GF-D8 (cell line): ENCODE measurements around the gene GALNT17.
"Not testable (repeated sequence)": the region's sequence is repeated elsewhere in the genome, so short reads cannot be mapped to it uniquely, and the experiment has no call there.

Experiments
- DNase-seq: peaks from one replicate; lab custom pipeline; 2025; lab: John Stamatoyannopoulos, UW

Gene GALNT17

DNA sequence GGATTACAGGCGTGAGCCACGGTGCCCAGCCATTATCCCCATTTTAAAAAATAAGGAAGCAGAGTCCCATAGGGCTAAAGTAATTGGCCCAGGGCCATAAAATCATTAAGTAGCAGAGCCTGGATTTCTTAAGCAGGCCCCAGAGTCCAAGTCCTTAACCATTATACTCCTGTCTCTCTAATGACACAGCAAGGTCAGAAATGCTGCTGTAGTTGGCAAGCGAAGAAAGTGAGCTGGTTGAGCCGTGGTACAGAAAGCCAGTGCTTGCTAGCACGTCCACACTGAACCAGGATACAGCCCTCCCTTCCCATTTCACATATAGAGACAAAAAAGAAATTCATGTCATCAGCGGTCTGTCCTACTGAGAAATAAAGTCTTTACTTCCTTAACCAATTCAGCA lies 562.7 kb downstream of the GALNT17 start:
- no peak for DNase-seq

DNA sequence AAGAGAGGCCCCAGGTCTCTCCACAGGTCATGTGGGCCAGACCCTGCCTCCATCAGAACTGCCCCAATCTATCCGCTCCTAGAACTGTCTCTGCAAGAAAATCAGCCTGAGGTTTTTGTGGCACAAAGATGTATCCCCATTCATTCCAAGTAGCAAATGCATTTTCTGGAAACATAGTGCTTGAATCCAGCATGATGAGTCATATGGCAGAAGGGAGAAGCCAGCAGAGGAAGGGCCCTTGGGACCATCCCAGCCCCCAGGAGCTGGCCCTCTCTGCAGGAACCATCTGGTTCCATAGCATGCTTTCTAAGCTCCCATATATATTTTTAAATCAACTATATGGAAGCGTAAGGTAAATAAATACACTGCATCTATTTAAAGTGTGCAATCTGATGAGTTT lies 563.2 kb downstream of the GALNT17 start:
- no peak for DNase-seq

DNA sequence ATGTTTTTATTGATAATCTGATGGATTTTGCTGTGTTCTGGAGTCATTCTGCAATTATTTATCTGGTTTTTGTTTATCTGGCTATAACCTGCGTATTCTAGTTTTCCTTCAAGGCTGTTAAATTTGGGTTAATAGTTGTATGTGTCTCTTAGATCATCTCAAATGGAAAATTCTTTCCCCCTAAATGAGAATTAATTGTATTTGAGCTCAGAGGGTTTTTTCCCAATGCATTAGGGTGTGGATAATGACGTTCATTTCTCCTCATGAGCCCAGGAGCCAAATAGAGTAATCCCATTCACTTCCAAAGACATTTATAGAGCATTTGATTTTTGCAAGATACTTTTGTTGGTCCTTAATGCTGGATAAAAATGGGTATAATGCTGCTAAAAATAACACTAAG lies 564.6 kb downstream of the GALNT17 start:
- no peak for DNase-seq

DNA sequence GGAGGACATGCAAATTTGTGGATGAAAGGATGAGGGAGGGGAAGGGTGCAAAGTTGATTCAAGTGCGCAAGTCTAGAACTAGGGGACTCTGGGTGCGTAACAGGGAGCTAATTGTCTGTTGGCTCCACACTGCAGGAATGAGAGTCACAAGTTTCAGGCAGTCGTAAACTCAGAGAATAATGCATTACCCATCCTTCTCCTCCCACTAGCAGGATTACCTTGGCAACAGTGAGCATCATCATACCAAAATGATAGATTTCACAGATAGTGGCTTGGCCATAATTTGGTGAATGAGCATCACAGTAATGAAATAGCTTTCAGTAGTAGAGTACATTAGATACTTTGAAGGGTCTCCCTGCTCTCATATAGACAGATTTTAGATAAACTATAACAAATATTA lies 565.5 kb downstream of the GALNT17 start:
- no peak for DNase-seq

DNA sequence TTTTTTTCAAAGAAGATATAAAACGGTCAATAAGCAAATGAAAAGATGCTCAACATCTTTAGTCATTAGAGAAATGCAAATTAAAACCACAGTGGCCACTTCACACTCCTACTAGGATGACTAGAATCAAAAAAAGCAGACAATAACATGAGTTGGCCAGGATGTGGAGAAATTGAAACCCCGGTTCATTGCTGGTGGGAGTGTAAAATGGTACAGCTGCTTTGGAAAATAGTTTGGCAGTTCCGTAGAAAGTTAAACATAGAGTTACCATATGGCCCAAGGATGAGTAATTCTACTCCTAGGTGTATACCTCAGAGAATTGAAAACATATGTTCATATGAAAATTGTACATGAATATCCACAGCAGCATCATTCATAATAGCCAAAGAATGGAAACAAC lies 573.3 kb downstream of the GALNT17 start:
- DNase-seq = no peak

DNA sequence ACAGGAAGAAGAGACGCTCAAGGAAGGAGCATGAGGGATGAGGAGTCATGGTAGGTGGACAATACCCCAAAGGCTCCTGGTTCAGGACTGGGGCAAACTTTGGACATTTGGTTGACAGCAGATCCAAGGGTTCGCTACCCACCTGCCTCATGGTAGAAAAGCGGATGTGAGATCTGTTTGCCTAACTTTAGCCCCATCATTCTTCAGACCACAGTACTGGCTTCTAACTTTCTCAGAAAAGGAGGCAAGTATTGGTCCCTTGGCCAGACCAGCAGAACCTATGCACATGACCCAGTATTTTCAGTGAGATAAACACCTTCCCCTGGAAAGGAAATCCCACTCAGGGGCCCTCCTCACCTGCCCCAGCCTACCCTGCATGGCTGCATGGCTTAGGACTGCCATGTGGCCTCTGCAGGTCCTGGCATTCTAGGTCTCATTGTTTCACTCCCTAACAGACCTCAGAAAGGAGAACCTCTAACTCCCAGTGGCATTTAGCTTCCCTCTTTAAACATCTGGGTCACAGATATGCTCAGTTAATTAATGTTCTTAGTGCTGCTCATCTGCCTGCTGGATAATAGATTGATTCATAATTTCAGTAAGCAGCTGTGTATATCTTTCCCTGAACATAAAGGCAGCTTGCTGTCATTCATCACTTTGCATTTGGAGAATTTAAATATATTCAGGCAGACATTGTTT lies 574.1 kb downstream of the GALNT17 start:
- no peak for DNase-seq

DNA sequence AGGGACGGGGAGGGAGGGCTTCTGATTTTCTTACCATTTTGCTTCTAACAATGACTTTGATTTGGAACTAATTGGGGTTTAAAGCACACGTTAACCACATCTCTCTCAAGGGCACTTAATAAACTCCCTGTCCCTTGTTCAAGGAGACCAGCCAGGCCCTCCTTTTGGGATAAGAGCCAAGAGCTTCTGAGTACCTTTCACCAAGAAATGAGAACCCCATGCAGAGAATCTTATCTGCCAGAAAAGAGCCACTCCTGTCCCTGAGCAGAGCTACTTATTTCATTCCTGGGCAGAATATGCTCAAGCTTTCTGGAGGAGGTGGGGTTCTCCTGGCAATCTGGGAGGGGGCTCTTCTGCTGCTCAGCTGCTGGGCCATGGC lies 574.6 kb downstream of the GALNT17 start:
- DNase-seq = no peak

DNA sequence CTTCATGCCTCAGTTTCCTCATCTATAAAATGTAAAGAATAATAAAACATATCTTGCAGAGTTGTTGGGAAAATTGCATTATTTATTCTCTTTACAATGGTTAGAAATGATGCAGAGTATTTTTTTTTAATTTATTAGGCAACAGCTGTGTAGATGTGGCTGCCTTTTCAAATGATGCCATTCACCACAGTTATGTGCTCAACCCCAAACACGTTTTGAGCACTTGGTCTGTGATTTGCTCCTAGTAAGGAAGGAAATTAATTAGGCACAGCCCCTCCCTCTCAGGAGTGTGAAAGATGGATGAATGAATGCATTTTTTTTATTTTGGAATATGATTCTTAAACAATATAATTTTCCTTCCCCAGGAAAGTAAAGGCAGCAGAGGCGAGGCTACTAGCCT lies 575.1 kb downstream of the GALNT17 start:
- no peak for DNase-seq

DNA sequence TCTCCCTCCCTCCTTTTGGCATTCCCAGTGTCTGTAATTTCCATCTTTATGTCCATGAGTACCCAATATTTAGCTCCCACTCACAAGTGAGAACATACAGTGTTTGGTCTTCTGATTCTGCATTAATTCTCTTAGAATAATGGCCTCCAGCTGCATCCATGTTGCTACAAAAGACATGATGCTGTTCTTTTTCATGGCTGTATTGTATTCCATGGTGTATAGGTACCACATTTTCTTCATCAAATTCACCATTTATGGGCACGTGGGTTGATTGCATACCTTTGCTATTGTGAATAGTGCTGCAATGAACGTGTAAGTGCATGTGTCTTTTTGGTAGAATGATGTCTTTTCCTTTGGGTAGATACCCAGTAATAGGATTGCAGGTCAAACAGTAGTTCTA lies 576.8 kb downstream of the GALNT17 start:
- DNase-seq = no peak

DNA sequence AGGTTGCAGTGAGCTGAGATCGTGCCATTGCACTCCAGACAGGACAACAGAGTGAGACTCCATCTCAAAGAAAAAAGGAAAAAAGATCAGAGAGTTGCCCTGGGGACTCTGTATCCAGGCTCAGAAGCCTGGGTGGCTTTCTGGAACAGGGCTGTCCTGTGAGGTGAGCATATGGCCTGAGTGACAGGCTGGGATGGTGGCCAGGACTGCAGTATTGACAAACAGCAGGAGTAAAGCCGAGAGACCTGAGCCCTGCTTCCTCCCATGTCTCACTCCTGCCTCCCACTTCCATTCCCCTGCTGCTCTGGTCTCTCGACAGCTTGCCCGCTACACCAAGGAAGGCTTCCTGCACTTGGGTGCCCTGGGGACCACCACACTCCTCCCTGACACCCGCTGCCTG lies 578.5 kb downstream of the GALNT17 start:
- no peak for DNase-seq

DNA sequence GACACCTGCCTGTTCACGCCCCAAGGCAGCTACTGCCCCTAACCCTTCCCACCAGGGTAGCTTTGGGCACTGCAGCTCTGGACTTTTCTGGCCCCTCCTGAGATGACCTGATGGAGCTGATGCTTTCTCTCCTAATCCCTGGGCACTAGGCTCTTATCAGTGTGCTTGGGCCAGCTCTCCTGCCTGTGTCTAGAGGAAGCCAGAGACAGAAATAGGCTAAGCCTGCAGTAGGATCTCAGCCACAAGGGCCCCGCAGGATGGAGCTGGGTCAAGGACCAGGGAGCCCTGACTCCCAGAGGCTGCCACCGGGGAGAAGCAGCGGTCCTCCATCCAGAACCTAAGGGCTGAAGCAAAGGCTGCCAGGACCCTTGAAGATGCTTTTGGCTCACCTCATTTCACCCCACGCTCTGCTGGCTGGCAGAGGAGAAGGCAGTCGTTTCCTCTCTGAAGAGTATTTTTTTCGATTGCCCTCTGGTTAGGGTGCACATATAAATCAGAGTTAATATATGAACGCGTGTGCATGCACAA lies 580.8 kb downstream of the GALNT17 start:
- no peak for DNase-seq

DNA sequence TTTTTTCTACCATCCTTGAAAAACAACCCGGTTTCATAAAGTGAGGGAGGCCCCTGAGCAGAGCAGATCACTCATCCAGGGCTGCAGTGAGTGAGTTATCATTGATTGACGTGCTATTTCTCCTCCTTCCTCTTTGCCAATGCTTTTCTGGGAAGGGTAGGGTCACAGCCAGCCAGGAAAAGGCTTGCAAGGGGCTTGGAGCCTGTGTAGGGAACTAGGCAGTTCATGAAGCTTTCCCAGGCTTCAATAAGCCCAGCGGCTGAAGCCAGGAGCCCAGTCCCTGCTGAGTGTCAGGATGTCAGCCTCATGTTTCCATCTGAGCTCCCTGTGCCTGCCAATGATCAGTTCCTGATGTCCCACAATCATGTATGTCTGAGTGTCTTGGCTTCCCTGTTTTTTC lies 584.7 kb downstream of the GALNT17 start:
- DNase-seq = no peak

DNA sequence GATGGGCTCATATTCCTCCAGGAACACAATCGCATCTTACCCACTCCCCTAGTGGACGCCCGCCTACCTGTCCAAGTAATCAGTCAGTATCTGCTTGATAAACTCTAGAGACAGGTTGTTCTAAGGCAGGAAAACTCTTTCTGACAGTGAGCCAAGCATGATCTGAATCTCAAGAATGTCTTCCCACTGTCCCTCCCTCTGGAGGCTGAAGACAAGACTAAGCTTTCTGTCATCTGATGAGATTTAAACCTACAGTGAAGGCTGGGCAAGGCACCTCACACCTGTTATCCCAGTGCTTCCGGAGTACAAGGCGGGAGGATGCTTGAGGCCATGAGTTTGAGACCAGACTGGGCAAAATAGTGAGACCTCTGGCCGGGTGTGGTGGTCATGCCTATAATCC lies 586.6 kb downstream of the GALNT17 start:
- no peak for DNase-seq

DNA sequence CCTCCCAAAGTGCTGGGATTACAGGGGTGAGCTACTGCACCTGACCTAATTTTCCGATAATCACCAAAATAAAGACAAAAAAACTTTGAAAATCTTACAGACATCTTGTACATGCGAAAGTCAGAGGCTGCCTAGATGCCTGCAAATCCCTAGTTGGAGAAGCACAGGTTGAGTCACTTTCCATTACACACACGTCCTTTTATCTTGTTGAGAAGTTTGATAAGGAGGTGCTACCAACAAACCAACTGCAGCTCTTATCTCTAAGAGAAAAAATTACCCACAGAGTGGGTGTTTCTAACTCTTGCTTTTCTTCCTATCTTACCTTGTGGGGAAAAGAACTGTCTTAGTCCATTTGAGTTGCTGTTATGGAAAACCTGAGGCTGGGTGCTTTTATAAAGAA lies 589.8 kb downstream of the GALNT17 start:
- no peak for DNase-seq

DNA sequence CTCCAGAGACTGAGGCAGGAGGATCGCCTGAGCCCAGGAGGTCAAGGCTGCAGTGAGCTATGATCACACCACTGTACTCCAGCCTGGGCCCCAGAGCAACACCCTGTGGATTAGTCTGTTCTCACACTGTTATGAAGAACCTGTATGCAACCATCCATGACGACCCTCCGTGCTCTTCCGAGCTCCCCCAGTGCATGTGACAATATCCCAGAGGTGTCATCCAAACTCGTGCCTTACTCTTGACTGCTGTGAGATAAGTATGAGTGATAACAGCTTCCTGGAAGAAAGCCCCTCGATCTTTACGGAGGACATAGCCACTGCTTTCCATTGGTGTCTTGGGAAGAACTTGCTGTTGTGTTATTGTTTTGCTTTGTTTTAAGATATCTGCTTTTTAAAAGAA lies 591.9 kb downstream of the GALNT17 start:
- no peak for DNase-seq

DNA sequence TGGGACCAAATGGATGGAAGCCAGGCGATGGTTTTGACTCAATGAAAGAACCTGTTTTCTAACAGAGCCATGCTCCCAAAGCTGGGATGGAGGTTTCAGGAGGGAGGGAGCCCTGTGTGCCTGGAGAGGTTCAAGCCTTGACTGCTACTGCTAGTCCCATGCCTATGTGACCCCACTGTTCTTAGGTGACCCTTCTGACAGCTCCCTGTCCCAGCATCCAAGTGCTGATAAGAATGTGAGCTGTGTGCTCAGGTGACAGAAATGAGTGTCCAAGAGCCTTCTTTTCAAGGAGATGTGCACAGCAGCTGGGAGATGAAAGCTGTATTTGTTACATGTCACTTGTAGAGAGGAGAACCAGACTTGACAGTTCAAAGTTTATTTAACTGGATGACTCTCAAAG lies 595.4 kb downstream of the GALNT17 start:
- no peak for DNase-seq

DNA sequence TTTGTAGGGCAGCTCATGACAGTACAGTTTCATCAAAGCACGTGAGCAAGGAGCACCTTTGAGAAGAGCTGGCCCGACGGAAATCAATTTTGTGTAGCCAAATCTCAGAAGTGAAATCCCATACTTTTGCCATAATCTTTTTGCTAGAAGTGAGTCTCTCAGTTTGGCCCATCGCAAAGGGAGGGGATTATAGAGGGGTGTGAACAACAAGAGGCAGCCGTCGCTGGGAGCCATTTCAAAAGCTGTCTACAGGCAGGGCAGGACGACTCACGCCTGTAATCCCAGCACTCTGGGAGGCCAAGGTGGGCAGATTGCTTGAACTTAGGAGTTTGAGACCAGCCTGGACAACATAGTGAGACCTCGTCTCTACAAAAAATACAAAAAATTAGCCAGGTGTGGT lies 599.8 kb downstream of the GALNT17 start:
- no peak for DNase-seq

DNA sequence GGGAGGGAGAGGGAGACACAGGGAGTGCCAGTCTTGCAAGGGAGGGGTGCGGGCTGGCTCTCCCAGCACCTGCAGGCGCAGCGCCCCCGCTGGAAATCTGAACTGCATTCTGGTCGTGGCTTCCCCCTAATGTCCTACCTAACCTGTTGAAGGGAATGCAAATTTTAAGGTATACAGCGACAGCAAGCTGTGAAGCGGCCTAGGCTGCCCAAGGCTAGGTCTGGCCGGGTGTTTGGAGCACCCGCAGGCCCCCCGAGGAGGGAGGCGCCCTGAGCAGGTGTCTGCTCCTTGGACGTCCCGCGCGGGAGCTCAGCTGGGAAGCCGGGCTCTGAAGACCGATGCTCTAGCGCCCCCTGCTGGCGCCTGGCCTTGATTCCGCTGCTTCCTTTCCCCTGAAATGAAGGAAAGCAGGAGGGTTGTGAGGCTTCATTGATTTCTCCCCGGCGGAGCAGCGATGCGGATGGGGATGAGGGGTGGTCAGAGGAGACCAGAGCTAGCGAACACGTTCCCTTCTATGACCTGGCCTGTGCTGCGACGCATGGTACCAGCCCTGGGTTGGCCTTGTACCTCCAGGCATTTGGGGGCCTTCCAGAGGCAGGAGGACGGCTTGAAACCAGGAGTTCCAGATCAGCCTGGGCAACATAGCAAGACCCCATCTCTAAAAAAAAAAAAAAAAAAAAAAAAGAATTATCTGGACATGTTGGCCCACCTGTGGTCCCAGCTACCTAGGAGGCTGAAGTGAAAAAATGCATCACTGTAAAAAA lies 601.3 kb downstream of the GALNT17 start:
- DNase-seq = no peak

DNA sequence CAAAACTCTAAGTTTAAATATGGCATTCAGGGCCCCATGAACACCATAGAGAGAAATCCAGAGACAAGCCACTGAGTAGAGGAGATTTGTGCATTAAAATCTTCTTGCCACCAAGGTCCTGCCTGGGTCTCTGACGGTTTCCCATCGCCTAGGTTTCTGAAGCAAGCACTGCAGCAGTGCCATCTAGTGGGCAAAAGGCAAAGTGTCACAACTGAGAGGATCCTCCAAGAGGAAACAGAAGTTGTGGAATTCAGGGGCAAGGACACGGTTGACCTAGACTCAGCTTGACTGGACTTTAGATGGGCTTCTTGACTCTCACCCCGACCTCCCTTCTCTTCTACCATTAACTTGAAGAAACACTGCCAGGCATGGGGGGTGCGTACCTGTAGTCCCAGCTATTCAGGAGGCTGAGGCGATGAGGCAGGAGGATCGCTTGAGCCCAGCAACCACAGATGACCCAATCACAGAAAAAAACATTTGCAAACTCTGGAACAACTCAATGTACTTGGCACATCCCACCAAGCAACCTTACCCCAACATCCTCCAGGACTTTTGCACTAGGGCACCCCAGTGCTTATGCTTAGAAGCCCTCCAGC lies 604.1 kb downstream of the GALNT17 start:
- no peak for DNase-seq

DNA sequence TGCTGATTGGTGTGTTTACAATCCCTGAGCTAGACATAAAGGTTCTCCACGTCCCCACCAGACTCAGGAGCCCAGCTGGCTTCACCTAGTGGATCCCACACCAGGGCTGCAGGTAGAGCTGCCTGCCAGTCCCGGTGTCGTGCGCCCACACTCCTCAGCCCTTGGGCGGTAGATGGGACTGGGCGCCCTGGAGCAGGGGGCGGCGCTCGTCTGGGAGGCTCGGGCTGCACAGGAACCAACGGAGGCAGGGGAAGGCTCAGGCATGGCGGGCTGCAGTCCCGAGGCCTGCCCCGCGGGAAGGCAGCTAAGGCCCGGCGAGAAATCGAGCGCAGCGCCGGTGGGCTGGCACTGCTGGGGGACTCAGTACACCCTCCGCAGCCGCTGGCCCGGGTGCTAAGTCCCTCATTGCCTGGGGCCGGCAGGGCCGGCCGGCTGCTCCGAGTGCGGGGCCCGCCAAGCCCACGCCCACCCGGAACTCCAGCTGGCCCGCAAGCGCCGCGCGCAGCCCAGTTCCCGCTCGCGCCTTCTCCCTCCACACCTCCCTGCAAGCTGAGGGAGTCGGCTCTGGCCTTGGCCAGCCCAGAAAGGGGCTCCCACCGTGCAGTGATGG lies 606.1 kb downstream of the GALNT17 start:
- DNase-seq = not testable (repeated sequence)

DNA sequence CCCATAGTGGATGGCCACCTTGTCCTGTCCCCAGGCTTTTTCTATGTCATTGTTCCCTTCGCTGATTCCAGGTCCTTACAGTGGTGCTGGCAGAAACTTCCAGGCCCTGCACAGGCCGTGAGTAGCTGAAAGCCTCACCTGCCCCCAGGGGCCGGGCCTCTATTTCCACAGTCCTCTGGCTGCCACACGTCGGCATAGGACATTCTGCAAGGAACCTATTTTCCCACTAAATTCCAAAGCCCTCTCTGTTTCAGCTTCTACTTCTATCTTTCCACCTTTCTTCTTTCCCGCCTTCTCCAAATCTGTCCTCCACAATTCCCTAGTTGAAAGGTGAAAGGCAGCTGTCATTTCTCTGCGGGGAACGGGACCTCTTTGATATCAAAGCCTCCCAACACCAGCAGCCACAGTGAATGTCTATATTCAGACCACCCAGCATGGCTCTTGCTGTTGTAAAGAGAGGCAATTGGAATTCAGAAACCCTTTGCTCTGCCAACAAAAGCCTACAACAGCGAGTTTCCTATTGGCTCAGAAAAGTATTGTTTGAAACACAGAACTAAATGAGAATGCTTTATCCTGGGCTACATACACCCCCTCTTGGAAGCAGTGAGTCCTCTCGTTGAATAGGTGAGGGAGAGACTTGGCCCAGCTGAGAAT lies 607.7 kb downstream of the GALNT17 start:
- no peak for DNase-seq

DNA sequence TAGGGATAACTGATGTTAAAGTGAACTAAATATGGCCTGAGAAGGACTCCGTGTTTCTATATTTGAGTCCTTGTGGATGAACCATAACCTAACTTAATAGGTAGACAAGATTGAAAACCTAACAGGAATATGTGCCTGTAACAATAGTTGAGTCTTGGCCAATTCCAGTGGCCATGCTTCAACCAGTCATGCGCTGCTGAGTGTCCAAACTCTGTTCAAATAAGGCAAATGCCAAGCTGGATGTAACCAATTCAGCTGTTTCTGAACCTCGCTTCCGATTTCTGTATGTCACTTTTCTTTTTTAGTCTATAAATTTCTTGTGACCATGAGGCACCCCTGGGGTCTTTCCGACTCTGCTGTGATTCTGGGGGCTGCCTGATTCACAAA lies 608.2 kb downstream of the GALNT17 start:
- DNase-seq = no peak
